Neural progenitor cell (in vitro differentiated cells): ENCODE measurements around the gene KPNB1.

ENCODE experiments used
- EZH2phosphoT487 ChIP-seq: fragments of 200-600 bp; sonication (generic); IDR thresholded peaks from 2 replicates; pipeline ENCODE4 v1.6.1; 2017; ENCODE audit warnings: antibody characterized with exemption
- TF ChIP-seq, protein P1 (sequence below): fragments of 200-600 bp; sonication (generic); IDR thresholded peaks from 2 replicates; pipeline ENCODE4 v1.5.1; 2017; ENCODE audit warnings: antibody characterized with exemption, mild to moderate bottlenecking

DNA sequence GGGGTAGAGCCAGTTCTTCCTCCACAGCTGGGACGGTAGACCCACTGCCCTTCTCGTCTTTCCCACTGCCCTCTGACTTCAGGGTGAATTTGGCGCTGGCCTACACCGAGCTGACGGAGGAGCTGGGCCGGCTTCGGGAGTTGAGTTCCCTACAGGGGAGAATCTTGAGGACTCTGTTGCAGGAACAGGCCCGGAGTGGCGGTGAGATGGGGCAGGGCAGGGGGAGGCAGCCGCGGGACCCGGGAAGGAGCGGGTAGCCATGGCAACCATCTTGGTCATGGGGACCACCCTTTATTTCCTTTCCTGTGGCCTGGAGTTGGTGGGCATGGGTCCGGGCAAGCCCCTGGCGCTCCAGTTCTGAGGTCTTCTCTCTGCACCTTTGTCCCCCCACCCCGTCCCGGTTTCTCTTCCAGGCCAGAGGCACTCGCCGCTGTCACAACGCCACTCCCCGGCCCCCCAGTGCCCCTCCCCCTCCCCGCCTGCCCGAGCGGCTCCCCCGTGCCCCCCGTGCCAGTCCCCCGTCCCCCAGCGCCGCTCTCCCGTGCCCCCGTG lies 58.7 kb downstream of the KPNB1 start:
- no peak for TF ChIP-seq EZH2phosphoT487
- TF ChIP-seq, protein P1, sequence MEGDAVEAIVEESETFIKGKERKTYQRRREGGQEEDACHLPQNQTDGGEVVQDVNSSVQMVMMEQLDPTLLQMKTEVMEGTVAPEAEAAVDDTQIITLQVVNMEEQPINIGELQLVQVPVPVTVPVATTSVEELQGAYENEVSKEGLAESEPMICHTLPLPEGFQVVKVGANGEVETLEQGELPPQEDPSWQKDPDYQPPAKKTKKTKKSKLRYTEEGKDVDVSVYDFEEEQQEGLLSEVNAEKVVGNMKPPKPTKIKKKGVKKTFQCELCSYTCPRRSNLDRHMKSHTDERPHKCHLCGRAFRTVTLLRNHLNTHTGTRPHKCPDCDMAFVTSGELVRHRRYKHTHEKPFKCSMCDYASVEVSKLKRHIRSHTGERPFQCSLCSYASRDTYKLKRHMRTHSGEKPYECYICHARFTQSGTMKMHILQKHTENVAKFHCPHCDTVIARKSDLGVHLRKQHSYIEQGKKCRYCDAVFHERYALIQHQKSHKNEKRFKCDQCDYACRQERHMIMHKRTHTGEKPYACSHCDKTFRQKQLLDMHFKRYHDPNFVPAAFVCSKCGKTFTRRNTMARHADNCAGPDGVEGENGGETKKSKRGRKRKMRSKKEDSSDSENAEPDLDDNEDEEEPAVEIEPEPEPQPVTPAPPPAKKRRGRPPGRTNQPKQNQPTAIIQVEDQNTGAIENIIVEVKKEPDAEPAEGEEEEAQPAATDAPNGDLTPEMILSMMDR: no peak
